Upper lobe of left lung (tissue), 6 donors: Measurements from ENCODE around the gene FGF2. TPM values are rescaled to one million over a fixed set of nuclear protein-coding genes. Genes with fewer than 3 reads are reported as not detected.

ENCODE experiments used
- ATAC-seq, 2 donors: fragments of 200-7000 bp; cut with Tn5 transposase; one replicate each; pipeline ENCODE4 v1.9.1; 2022; ENCODE audit warnings: mild to moderate bottlenecking in 2 of 2, moderate library complexity in 2 of 2; ENCODE audit not compliant: low FRiP score in 2 of 2
- DNase-seq, 2 donors: peaks; one replicate each; pipeline ENCODE4 v3.0.0-alpha.2; 2019 to 2020
- H3K27ac ChIP-seq, 4 donors: fragments of 200-600 bp; sonication (generic); one replicate each; pipeline ENCODE4 v1.5.1; 2016 to 2019
- H3K27me3 ChIP-seq, 4 donors: fragments of 200-600 bp; sonication (generic); one replicate each; pipeline ENCODE4 v1.5.1; 2017 to 2019
- H3K36me3 ChIP-seq, 4 donors: fragments of 200-600 bp; sonication (generic); one replicate each; pipeline ENCODE4 v1.5.1; 2016 to 2019
- H3K4me1 ChIP-seq, 4 donors: fragments of 200-600 bp; sonication (generic); one replicate each; pipeline ENCODE4 v1.5.1; 2018 to 2019
- H3K4me3 ChIP-seq, 4 donors: fragments of 200-600 bp; sonication (generic); one replicate each; pipeline ENCODE4 v1.5.1; 2017 to 2019; ENCODE audit warnings: mild to moderate bottlenecking in 2 of 4, moderate library complexity in 1 of 4
- H3K9me3 ChIP-seq, 4 donors: fragments of 200-600 bp; sonication (generic); one replicate each; pipeline ENCODE4 v1.5.1; 2018 to 2019
- EP300 ChIP-seq, 4 donors: sonication (generic); formaldehyde crosslinking; IDR thresholded peaks; one replicate each; pipeline ENCODE4 v1.5.1; 2017; ENCODE audit warnings: antibody characterized with exemption in 4 of 4, control low read depth in 2 of 4
- POLR2A ChIP-seq, 4 donors: fragments of 450-650 bp; IDR thresholded peaks; one replicate each; pipeline ENCODE4 v1.5.1; 2016 to 2017; ENCODE audit warnings: antibody characterized with exemption in 4 of 4, mild to moderate bottlenecking in 2 of 4
- POLR2AphosphoS5 ChIP-seq, 2 donors: sonication (generic); formaldehyde crosslinking; IDR thresholded peaks; one replicate each; pipeline ENCODE4 v1.5.1; 2017; ENCODE audit warnings: antibody characterized with exemption in 2 of 2
- WGBS, 2 donors: methylation state at CpG; one replicate each; pipeline ENCODE4 v1.1.5; 2017 to 2018; 5-methylcytosine and 5-hydroxymethylcytosine counted together
- total RNA-seq, 6 donors: library from RNA; depleted of rRNA in 4 of 6; stranded (reverse); fragments of >200 nt in 4 of 6; gene quantifications; one replicate each; pipeline versions ENCODE4 v1.1.0 to v1.2.1, GENCODE V29; 2016 to 2021
- TF ChIP-seq, protein P1 (sequence below), 6 experiments: fragments of 450-650 bp in 4 of 6; fragments of 200-600 bp in 2 of 6; sonication (generic) in 2 of 6; IDR thresholded peaks; one replicate each; pipeline ENCODE4 v1.5.1; 2016 to 2019; ENCODE audit warnings: antibody characterized with exemption in 6 of 6
- donor health status: DM: no; HTN: no; CAD: no; lungs with moderate emphysema.
- donor health status: DM: no; HTN: yes; CAD: no; lungs with severe emphysema.

The FGF2 gene
- total RNA-seq, 6 donors from 2014 or later: 1.2 to 15.7 (median 6.5) TPM

- Histone ChIP-seq H3K4me3 (no peak overlapping the region), H3K27me3 (no peaks in the 10 kb centered on the region), H3K4me1 (no peaks in the 10 kb centered on the region), H3K27ac (no peak overlapping the region), H3K9me3 (no peaks in the 10 kb centered on the region), H3K36me3 (no peaks in the 10 kb centered on the region)
- DNase-seq (no peak), ATAC-seq (peak in 1 of 2 donors; percentile 71)
- 84% methylated on average over 4 of the region's 4 CpGs for WGBS, 2 donors
- TF ChIP-seq POLR2A (IDR thresholded peaks at IDR 0.05) (no peak), EP300 (IDR thresholded peaks at IDR 0.05) (no peak), POLR2AphosphoS5 (IDR thresholded peaks at IDR 0.05) (no peak)
- TF ChIP-seq, protein P1, sequence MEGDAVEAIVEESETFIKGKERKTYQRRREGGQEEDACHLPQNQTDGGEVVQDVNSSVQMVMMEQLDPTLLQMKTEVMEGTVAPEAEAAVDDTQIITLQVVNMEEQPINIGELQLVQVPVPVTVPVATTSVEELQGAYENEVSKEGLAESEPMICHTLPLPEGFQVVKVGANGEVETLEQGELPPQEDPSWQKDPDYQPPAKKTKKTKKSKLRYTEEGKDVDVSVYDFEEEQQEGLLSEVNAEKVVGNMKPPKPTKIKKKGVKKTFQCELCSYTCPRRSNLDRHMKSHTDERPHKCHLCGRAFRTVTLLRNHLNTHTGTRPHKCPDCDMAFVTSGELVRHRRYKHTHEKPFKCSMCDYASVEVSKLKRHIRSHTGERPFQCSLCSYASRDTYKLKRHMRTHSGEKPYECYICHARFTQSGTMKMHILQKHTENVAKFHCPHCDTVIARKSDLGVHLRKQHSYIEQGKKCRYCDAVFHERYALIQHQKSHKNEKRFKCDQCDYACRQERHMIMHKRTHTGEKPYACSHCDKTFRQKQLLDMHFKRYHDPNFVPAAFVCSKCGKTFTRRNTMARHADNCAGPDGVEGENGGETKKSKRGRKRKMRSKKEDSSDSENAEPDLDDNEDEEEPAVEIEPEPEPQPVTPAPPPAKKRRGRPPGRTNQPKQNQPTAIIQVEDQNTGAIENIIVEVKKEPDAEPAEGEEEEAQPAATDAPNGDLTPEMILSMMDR (IDR thresholded peaks at IDR 0.05): no peak
Measured at GRCh38 chr4:122873821-122874593, 47.4 kb downstream of the FGF2 start.

DNA sequence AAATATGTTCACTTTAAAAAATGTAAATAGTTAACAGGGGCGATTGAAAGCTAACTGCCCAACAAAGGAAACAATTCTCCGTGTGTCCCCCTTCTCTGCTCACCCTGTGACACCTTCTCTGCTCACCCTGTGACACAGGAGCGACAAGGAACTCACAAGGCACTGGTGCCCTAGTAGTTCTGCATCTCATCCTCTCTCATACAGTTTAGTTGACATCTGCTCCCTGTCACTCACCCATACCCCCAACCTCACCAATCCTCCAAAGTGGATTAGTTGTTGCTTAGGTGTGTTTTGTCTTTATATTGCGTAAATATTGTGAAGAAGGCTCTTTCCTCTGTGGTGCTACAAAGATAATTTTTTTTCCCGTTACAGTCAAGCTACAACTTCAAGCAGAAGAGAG lies 49.3 kb downstream of the FGF2 start:
- H3K4me1 ChIP-seq: no peaks in the 10 kb centered on the region
- no peak for ATAC-seq
- WGBS, 2 donors: 76 to 80% methylated on average over 5 of the region's 5 CpGs
- no peak overlapping the region for H3K4me3 ChIP-seq
- H3K27ac ChIP-seq: no peak overlapping the region
- TF ChIP-seq POLR2A (IDR thresholded peaks at IDR 0.05): no peak
- TF ChIP-seq, protein P1 (IDR thresholded peaks at IDR 0.05): no peak
- no peak for TF ChIP-seq EP300 (IDR thresholded peaks at IDR 0.05)
- no peak for TF ChIP-seq POLR2AphosphoS5 (IDR thresholded peaks at IDR 0.05)
- no peaks in the 10 kb centered on the region for H3K9me3 ChIP-seq
- DNase-seq: no peak
- H3K36me3 ChIP-seq: no peaks in the 10 kb centered on the region
- no peaks in the 10 kb centered on the region for H3K27me3 ChIP-seq

DNA sequence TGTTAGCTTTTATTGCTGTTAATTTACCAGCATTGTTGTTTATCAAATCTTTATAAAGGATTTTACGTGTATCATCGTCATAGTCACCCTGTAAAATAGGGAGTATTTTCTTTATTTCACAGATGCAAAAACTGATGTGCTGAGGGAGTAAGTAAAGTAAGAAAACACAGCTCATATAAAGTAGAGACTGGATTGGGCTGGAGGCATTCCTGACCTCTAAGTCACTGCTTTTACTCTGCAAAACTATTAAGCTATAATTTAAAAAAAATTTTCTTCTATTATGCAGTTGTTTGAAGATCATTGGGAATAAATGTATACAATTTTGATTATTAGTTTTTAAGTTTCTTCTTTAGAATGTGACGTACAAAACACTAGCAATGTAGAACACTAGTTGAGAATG lies 49.8 kb downstream of the FGF2 start:
- H3K4me3 ChIP-seq: no peak overlapping the region
- ATAC-seq (no peak), DNase-seq (no peak)
- TF ChIP-seq POLR2A (IDR thresholded peaks at IDR 0.05) (no peak), EP300 (IDR thresholded peaks at IDR 0.05) (no peak), POLR2AphosphoS5 (IDR thresholded peaks at IDR 0.05) (no peak)
- TF ChIP-seq, protein P1 (IDR thresholded peaks at IDR 0.05): no peak
- no peaks in the 10 kb centered on the region for H3K4me1 ChIP-seq
- 94 to 97% methylated on average over 3 of the region's 3 CpGs for WGBS, 2 donors
- H3K36me3 ChIP-seq: no peaks in the 10 kb centered on the region
- no peak overlapping the region for H3K27ac ChIP-seq
- H3K27me3 ChIP-seq: no peaks in the 10 kb centered on the region
- no peaks in the 10 kb centered on the region for H3K9me3 ChIP-seq

DNA sequence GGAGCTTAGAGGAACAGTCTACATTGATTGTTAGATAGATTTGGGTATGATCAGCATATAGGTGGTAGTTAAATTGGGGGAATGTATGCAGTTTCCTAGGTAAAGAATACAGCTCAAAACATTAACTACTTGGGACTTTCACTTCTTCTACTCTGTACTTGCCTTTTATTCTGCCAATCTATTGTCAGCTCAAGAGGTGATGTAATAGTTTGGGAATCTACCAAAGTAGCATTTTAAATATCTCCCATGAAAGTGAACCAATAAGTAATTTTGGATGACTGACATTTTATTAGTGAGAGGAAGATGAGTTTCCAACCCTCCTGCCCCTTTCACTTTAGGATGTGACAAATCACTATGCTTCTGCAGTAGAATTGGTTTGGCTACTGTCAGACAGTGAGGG lies 52.4 kb downstream of the FGF2 start:
- H3K9me3 ChIP-seq: no peaks in the 10 kb centered on the region
- DNase-seq: no peak
- H3K36me3 ChIP-seq: no peaks in the 10 kb centered on the region
- no peak overlapping the region for H3K27ac ChIP-seq
- no peak overlapping the region for H3K4me3 ChIP-seq
- no peak for TF ChIP-seq EP300 (IDR thresholded peaks at IDR 0.05)
- TF ChIP-seq, protein P1 (IDR thresholded peaks at IDR 0.05): no peak
- no peak for TF ChIP-seq POLR2A (IDR thresholded peaks at IDR 0.05)
- no peak for TF ChIP-seq POLR2AphosphoS5 (IDR thresholded peaks at IDR 0.05)
- no peaks in the 10 kb centered on the region for H3K27me3 ChIP-seq
- ATAC-seq: no peak
- no peaks in the 10 kb centered on the region for H3K4me1 ChIP-seq
